Right lobe of liver (tissue), 6 donors: Measurements from ENCODE around the gene IL1RL1. TPM values are rescaled to one million over a fixed set of nuclear protein-coding genes. Genes with fewer than 3 reads are reported as not detected.

Source experiments
- ATAC-seq, 4 donors: fragments of 200-7000 bp; cut with Tn5 transposase; one replicate each; pipeline ENCODE4 v1.9.1; 2020; ENCODE audit warnings: mild to moderate bottlenecking in 4 of 4, moderate library complexity in 4 of 4
- DNase-seq, 3 donors: peaks; one replicate each; pipeline ENCODE4 v3.0.0-alpha.2; 2020
- H3K27ac ChIP-seq, 3 donors: fragments of 200-600 bp; one replicate each; pipeline ENCODE4 v1.8.0; 2022
- H3K27me3 ChIP-seq, 2 donors: fragments of 200-600 bp; one replicate each; pipeline ENCODE4 v1.8.0; 2022
- H3K36me3 ChIP-seq, 4 donors: fragments of 200-600 bp; sonication (generic) in 1 of 4; one replicate each; pipeline versions ENCODE4 v1.5.1 to v1.8.0; 2017 to 2022; ENCODE audit warnings: control low read depth in 1 of 4
- H3K4me1 ChIP-seq, 4 donors: fragments of 200-600 bp; sonication (generic) in 1 of 4; one replicate each; pipeline versions ENCODE4 v1.5.1 to v1.8.0; 2017 to 2022; ENCODE audit warnings: control low read depth in 1 of 4
- H3K4me3 ChIP-seq, 3 donors: fragments of 200-600 bp; one replicate each; pipeline ENCODE4 v1.8.0; 2022
- H3K9me3 ChIP-seq, 4 donors: fragments of 200-600 bp; sonication (generic) in 1 of 4; one replicate each; pipeline versions ENCODE4 v1.5.1 to v1.8.0; 2017 to 2022; ENCODE audit warnings: control low read depth in 1 of 4
- CTCF ChIP-seq, 4 donors: fragments of 200-600 bp in 3 of 4; fragments of 450-650 bp in 1 of 4; IDR thresholded peaks; one replicate each; pipeline versions ENCODE4 v1.5.1 to v1.8.0; 2016 to 2022; ENCODE audit warnings: antibody characterized with exemption in 4 of 4, mild to moderate bottlenecking in 2 of 4
- POLR2A ChIP-seq: fragments of 450-650 bp; IDR thresholded peaks from one replicate; pipeline ENCODE4 v1.6.1; 2017; ENCODE audit warnings: antibody characterized with exemption, mild to moderate bottlenecking
- WGBS: methylation state at CpG from one replicate; pipeline ENCODE4 v1.1.6; 2018; ENCODE audit warnings: low coverage, low lambda C conversion rate; ENCODE audit not compliant: insufficient coverage; ENCODE audit errors: missing lambda C conversion rate; 5-methylcytosine and 5-hydroxymethylcytosine counted together
- intact Hi-C, 2 donors: fragments of 100-400 bp; cut with DNase I; formaldehyde crosslinking; loops; one replicate each; pipeline versions ENCODE4 v1.11.2 to v1.14.1; 2022
- total RNA-seq, 6 experiments: library from RNA; depleted of rRNA in 2 of 6; stranded (reverse); fragments of >200 nt in 2 of 6; fragmentation: NEBNext Ultra II Directional in 3 of 6; extraction: Animal tissue kit (Norgen Biotek cat#: 25700) in 3 of 6; gene quantifications; one replicate each; pipeline versions ENCODE4 v1.1.0 to v1.2.4, GENCODE V29; 2016 to 2023
- donor health status: DM: no; HTN: yes; CAD: no.
- donor health status: DM: no; HTN: no; CAD: no.
- donor health status: DM: no; HTN: no; CAD: no.
- donor health status: DM: no; HTN: yes; CAD: no.
- donor health status: DM: no; HTN: yes; CAD: no.

The IL1RL1 gene
- total RNA-seq, 6 experiments from 2014 or later = 2.0 to 18.0 (median 4.2) TPM

- intact Hi-C loops = no loop called here
Measured at GRCh38 chr2:102335871-102336366, 24.6 kb downstream of the IL1RL1 start.

GRCh38 chr2:102336502-102336945 is 25.2 kb downstream of the IL1RL1 start:
- WGBS = 54% methylated on average over 2 of the region's 3 CpGs
- intact Hi-C loops = no loop called here
- TF ChIP-seq CTCF (IDR thresholded peaks at IDR 0.05) = no peak
- TF ChIP-seq POLR2A = no peak
- Histone ChIP-seq H3K4me1 (no peaks in the 10 kb centered on the region), H3K36me3 (no peaks in the 10 kb centered on the region), H3K27ac (peak overlapping the region in 1 of 3 donors; percentile 3), H3K4me3 (no peak overlapping the region), H3K9me3 (no peaks in the 10 kb centered on the region), H3K27me3 (no peaks in the 10 kb centered on the region)
- peak in 2 of 4 donors; percentile 46 to 55 for ATAC-seq
- no peak for DNase-seq

More at GRCh38 chr2:102335871-102336366, 24.6 kb downstream of the IL1RL1 start:
- DNase-seq = no peak
- no peaks in the 10 kb centered on the region for H3K36me3 ChIP-seq
- H3K4me3 ChIP-seq = no peak overlapping the region
- ATAC-seq = peak; percentile 51 to 87 (median 68)
- H3K27me3 ChIP-seq = no peaks in the 10 kb centered on the region
- no peaks in the 10 kb centered on the region for H3K4me1 ChIP-seq
- no peaks in the 10 kb centered on the region for H3K9me3 ChIP-seq
- H3K27ac ChIP-seq = no peak overlapping the region
- TF ChIP-seq POLR2A (no peak), CTCF (IDR thresholded peaks at IDR 0.05) (no peak)
- WGBS = 36% methylated on average over 8 of the region's 8 CpGs

GRCh38 chr2:102337012-102337411 is 25.6 kb downstream of the IL1RL1 start:
- H3K36me3 ChIP-seq = no peaks in the 10 kb centered on the region
- intact Hi-C loops = no loop called here
- ATAC-seq = peak in 2 of 4 donors; percentile 41 to 44
- H3K27ac ChIP-seq = peak overlapping the region in 1 of 3 donors; percentile 3
- no peak overlapping the region for H3K4me3 ChIP-seq
- 55% methylated on average over 1 of the region's 1 CpG for WGBS
- no peaks in the 10 kb centered on the region for H3K9me3 ChIP-seq
- no peaks in the 10 kb centered on the region for H3K27me3 ChIP-seq
- DNase-seq = no peak
- H3K4me1 ChIP-seq = no peaks in the 10 kb centered on the region
- no peak for TF ChIP-seq CTCF (IDR thresholded peaks at IDR 0.05)

GRCh38 chr2:102337481-102338386 is 26.4 kb downstream of the IL1RL1 start:
- H3K27ac ChIP-seq = no peak overlapping the region
- H3K27me3 ChIP-seq = no peaks in the 10 kb centered on the region
- no peak for DNase-seq
- intact Hi-C loops = no loop called here
- H3K36me3 ChIP-seq = no peaks in the 10 kb centered on the region
- no peak for ATAC-seq
- TF ChIP-seq POLR2A (no peak), CTCF (IDR thresholded peaks at IDR 0.05) (no peak)
- 58% methylated on average over 3 of the region's 3 CpGs for WGBS
- H3K4me1 ChIP-seq = no peaks in the 10 kb centered on the region
- H3K9me3 ChIP-seq = no peaks in the 10 kb centered on the region
- H3K4me3 ChIP-seq = no peak overlapping the region
